HFFc6 (cell line): ENCODE measurements around the gene DYNC1H1. TPM values are rescaled to one million over a fixed set of nuclear protein-coding genes. Genes with fewer than 3 reads are reported as not detected.
A peak's percentile ranks its signal among the peaks of the same experiment; 100 is the strongest.

ENCODE experiments used
- DNase-seq: peaks from one replicate; pipeline ENCODE4 v3.0.0-alpha.2; 2018
- H3K27ac Mint-ChIP-seq: 2 replicates; pipeline ENCODE4 v1.8.0; 2020; ENCODE audit warnings: mild to moderate bottlenecking, mixed read lengths
- H3K27me3 Mint-ChIP-seq: 2 replicates; pipeline ENCODE4 v1.8.0; 2021; ENCODE audit warnings: mild to moderate bottlenecking, moderate library complexity, mixed read lengths; ENCODE audit not compliant: insufficient read depth
- H3K36me3 Mint-ChIP-seq: 2 replicates; pipeline ENCODE4 v1.8.0; 2021; ENCODE audit warnings: low read depth, mixed read lengths
- H3K4me1 Mint-ChIP-seq: 2 replicates; pipeline ENCODE4 v1.8.0; 2020; ENCODE audit warnings: low read depth, mixed read lengths
- H3K4me3 Mint-ChIP-seq: 2 replicates; pipeline ENCODE4 v1.8.0; 2020; ENCODE audit warnings: mild to moderate bottlenecking, moderate library complexity, mixed read lengths
- H3K9me3 Mint-ChIP-seq: 2 replicates; pipeline ENCODE4 v1.8.0; 2020; ENCODE audit warnings: mild to moderate bottlenecking, mixed read lengths
- CTCF ChIP-seq: fragments of 200-600 bp; sonication (generic); IDR thresholded peaks from 2 replicates; pipeline ENCODE4 v1.5.0; 2021; ENCODE audit warnings: antibody characterized with exemption, mild to moderate bottlenecking
- total RNA-seq, 6 experiments: library from RNA; stranded (reverse); fragmentation: NEBNext Ultra II Directional; extraction: Animal tissue kit (Norgen Biotek cat#: 25700); gene quantifications; 2 replicates in 1 of 6; 3 replicates in 5 of 6; pipeline ENCODE4 v1.2.3, GENCODE V29; 2021

The DYNC1H1 gene
- total RNA-seq, 6 experiments from 2014 or later = 364 to 643 (median 408) TPM

DNA sequence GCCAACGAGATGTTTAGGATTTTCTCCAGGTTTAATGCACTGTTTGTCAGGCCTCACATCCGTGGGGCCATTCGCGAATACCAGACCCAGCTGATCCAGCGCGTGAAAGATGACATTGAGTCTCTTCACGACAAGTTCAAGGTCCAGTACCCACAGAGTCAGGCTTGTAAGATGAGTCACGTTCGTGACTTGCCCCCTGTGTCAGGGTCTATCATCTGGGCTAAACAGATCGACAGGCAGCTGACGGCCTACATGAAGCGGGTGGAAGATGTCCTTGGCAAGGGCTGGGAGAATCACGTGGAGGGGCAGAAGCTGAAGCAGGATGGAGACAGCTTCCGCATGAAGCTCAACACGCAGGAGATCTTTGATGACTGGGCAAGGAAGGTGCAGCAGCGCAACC, 21.6 kb downstream of the DYNC1H1 start:
- H3K9me3 Mint-ChIP-seq = no peaks in the 10 kb centered on the region
- no peak overlapping the region for H3K27ac Mint-ChIP-seq
- DNase-seq = no peak
- no peaks in the 10 kb centered on the region for H3K27me3 Mint-ChIP-seq
- TF ChIP-seq CTCF = no peak
- peaks cover 43% of the 10 kb centered on the region for H3K36me3 Mint-ChIP-seq
- peaks cover 17% of the 10 kb centered on the region for H3K4me1 Mint-ChIP-seq
- no peak overlapping the region; the same call in 1 of the 2 replicates for H3K4me3 Mint-ChIP-seq

DNA sequence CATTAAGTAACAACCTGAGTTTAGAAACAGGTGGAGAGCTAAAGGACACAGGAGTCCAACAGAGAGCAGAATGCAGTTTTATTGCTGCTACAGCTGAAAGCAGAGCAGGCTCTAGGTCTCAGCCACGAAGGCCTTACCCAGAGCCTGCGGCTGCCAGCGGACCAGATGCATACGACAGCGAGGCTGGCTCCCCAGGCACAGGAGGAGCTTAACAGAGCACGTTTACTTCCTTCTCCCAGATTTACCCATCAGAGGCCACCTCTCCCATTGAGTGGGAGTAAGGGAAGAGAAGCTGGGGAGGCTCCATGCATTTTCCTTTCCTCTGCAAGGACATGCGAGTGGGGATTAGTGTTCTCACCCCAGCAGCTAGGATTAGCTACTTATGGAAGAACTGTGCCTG, 22.6 kb downstream of the DYNC1H1 start:
- no peak for DNase-seq
- Mint-ChIP-seq H3K27me3 (no peaks in the 10 kb centered on the region), H3K36me3 (peaks cover 45% of the 10 kb centered on the region)

DNA sequence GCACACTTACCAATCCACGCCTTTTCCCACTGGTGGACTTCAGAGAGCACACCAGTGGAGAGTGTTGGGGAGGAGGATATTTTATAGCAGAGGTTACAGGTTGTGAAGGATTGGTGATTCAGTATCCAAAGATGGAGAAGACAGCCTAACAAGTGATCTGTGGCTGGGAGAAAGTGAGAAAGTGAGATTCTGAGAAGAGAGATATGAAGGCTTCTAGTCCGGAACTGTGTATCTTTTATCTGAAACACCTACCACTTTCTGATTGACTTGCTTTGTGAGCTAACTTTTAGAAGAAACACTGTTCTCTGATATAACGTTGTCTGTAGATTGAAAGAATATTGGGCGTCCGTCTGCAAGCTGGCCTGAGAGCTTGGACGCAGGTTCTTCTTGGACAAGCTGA, 24.0 kb downstream of the DYNC1H1 start:
- no peak for DNase-seq
- Mint-ChIP-seq H3K4me1 (peaks cover 9% of the 10 kb centered on the region; the same call in 1 of the 2 replicates), H3K4me3 (no peak overlapping the region), H3K27me3 (no peaks in the 10 kb centered on the region; the same call in 1 of the 2 replicates), H3K36me3 (peaks cover 55% of the 10 kb centered on the region), H3K27ac (peak overlapping the region; percentile 41; the same call in 1 of the 2 replicates), H3K9me3 (no peaks in the 10 kb centered on the region)
- no peak for TF ChIP-seq CTCF

More for the DNA sequence above, 22.6 kb downstream of the DYNC1H1 start:
- Mint-ChIP-seq H3K4me1 (peaks cover 9% of the 10 kb centered on the region; the same call in 1 of the 2 replicates), H3K4me3 (no peak overlapping the region), H3K9me3 (no peaks in the 10 kb centered on the region), H3K27ac (no peak overlapping the region)
- no peak for TF ChIP-seq CTCF

DNA sequence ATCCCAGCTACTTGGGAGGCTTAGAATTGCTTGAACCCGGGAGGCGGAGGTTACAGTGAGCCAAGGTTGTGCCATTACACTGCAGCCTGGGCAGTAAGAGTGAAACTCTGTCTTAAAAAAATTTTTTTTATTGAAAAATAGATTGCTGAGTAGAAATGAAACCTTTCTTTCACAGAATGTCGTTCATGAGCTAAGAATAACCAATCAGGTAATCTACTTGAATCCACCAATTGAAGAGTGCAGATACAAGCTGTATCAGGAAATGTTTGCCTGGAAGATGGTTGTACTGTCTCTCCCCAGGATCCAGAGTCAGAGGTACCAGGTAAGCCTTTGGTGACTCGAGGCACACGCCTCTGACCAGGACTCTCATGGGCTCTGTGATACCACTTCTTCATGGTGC, 27.0 kb downstream of the DYNC1H1 start:
- no peak for TF ChIP-seq CTCF
- DNase-seq = no peak
- no peaks in the 10 kb centered on the region for H3K9me3 Mint-ChIP-seq
- H3K27ac Mint-ChIP-seq = no peak overlapping the region
- peaks cover 9% of the 10 kb centered on the region; the same call in 1 of the 2 replicates for H3K4me1 Mint-ChIP-seq
- no peaks in the 10 kb centered on the region; the same call in 1 of the 2 replicates for H3K27me3 Mint-ChIP-seq
- H3K36me3 Mint-ChIP-seq = peaks cover 69% of the 10 kb centered on the region
- no peak overlapping the region for H3K4me3 Mint-ChIP-seq

DNA sequence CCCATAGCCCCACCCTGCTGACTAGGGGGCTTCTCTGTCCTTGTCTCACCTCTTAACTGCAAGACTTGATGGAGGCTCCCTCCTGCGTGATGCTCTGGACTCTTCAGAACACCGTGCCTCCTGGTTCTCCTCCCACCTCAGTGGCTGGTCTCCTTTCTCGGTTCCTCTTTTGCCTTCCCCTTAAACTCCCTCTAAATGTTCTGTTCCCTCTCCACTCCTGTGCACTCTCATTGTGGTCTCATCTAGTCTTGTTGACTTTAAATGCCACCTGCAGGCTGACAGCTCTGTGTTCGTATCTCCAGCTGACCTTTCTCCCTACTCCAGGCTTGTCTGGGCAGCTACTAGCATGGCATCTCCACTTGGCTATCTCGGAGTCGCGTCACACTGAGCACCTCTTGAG, 28.3 kb downstream of the DYNC1H1 start:
- H3K36me3 Mint-ChIP-seq = peaks cover 80% of the 10 kb centered on the region
- peaks cover 9% of the 10 kb centered on the region; the same call in 1 of the 2 replicates for H3K4me1 Mint-ChIP-seq
- no peaks in the 10 kb centered on the region for H3K9me3 Mint-ChIP-seq
- no peak overlapping the region for H3K27ac Mint-ChIP-seq
- H3K4me3 Mint-ChIP-seq = no peak overlapping the region
- TF ChIP-seq CTCF = no peak
- no peak for DNase-seq
- no peaks in the 10 kb centered on the region; the same call in 1 of the 2 replicates for H3K27me3 Mint-ChIP-seq
